NCI-H1048 (cell line): Measurements from ENCODE around the gene MC1R.
"Not testable (repeated sequence)": the region's sequence is repeated elsewhere in the genome, so short reads cannot be mapped to it uniquely, and the experiment has no call there.

Experiments
- DNase-seq: peaks from one replicate; lab custom pipeline; 2025; lab: John Stamatoyannopoulos, UW

The MC1R gene

GRCh38 chr16:89914642-89915285 is 3.9 kb upstream of the MC1R start:
- DNase-seq, result not testable (repeated sequence)

DNA sequence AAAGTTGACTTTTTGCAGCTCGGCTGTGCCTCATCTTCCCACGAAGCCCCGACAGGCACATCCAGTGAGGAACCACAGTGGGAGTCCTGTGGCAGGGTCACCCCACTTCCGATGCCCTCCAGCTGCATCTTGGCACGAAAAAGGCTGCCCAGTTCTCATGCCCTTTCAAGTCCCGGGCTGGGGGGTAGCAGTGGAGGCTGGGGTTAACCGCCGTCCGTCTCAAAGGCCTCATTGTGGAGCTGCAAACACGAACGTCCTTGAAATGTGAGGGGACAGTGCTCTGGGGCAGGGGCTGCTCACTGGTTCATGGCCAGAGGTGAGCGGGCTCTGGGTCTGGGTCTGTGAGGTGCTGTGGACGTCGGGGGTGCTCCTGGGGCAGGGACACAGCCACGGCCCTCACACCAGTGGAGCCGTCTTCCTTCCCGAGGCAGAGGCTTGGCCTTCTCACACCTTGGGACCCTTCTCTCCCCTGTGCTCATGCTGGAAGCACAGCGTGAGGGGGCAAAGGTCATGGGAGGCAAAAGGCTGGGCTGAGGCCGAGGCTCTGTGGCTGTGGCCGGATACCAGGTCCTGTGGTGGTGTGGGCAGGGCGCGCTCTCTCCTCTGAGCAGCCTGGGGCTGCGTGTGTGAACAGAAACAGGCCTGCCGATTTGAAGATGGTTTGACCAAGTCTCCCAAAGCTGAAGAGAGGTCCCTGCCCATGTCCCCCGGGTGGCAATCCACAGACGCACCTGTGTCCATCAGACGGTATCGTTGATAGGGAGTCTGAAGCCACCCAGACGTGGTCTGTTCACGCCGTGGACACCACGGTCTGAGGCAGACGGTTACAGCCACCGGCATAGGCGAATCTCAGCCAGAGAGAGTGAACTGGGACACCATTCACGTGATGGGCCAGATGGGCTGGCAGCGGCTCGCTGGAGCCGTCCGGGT is 3.1 kb upstream of the MC1R start:
- DNase-seq, result no peak

DNA sequence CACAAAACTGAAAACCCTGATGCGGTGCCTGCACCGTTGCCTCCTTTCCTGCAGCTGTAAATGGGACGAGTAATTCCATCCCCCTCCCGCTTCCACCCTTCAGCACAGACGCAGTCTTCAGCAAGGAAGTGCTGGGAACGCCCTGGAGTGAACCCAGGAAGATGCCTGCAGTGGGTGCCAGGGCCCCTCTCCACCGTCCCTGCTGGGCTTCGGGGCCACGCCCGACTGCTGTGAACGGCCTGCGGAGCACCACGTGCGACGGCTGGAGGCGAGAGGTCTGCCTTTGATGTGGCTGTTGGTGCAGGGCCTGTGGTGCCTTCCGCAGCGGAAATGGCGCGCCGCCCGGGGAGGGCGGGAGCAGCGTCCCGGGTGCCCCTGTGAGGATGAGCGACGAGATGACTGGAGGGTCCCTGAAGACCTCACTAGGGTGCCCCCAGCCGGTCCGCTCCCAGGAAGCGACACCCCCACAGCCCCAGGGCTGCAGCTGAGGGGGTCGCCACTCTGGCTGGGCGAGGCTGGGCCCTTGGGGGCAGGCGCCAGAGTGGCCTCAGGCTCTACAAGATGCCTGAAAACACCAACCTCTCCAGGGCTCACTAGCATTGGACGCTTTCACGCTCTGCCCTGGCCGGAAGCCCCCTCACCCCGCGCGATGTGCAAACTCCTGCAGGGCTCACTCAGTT is 749 bp upstream of the MC1R start:
- DNase-seq, result no peak

DNA sequence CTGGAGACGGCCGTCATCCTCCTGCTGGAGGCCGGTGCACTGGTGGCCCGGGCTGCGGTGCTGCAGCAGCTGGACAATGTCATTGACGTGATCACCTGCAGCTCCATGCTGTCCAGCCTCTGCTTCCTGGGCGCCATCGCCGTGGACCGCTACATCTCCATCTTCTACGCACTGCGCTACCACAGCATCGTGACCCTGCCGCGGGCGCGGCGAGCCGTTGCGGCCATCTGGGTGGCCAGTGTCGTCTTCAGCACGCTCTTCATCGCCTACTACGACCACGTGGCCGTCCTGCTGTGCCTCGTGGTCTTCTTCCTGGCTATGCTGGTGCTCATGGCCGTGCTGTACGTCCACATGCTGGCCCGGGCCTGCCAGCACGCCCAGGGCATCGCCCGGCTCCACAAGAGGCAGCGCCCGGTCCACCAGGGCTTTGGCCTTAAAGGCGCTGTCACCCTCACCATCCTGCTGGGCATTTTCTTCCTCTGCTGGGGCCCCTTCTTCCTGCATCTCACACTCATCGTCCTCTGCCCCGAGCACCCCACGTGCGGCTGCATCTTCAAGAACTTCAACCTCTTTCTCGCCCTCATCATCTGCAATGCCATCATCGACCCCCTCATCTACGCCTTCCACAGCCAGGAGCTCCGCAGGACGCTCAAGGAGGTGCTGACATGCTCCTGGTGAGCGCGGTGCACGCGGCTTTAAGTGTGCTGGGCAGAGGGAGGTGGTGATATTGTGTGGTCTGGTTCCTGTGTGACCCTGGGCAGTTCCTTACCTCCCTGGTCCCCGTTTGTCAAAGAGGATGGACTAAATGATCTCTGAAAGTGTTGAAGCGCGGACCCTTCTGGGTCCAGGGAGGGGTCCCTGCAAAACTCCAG is 1.1 kb downstream of the MC1R start:
- no peak for DNase-seq

- DNase-seq, result no peak
Observed at GRCh38 chr16:89920723-89921122, 2.1 kb downstream of the MC1R start.

- no peak for DNase-seq
Observed at GRCh38 chr16:89921131-89921701, 2.6 kb downstream of the MC1R start.

GRCh38 chr16:89921702-89922476 is 3.2 kb downstream of the MC1R start:
- DNase-seq, result no peak

DNA sequence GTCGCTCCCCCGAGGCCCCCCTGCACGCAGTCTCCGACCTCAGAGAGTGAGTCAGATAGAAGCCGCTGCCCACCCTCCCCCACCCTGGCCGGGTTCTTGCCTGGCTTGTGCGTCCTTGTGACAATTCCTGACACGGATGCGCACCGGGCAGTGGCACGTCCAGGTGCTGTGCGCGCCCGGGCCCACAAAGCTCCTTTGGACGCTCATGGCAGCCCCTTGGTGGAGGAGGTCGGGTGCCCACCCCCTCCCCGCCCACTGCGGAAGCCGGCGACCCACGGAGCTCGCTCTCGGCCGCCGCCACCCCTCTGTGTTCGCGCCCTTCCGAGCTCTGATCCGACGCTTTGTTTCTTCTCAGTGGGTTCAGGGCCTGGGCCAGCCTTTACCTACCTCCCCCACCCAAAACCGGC is 3.8 kb downstream of the MC1R start:
- DNase-seq, result no peak

GRCh38 chr16:89922884-89923639 is 4.4 kb downstream of the MC1R start, which contains the start of gene TUBB3:
TUBB3 (plus strand) TSS chr16:89923342; CDS start chr16:89923402, 60 bp downstream.
- DNase-seq, result peak; percentile 9

DNA sequence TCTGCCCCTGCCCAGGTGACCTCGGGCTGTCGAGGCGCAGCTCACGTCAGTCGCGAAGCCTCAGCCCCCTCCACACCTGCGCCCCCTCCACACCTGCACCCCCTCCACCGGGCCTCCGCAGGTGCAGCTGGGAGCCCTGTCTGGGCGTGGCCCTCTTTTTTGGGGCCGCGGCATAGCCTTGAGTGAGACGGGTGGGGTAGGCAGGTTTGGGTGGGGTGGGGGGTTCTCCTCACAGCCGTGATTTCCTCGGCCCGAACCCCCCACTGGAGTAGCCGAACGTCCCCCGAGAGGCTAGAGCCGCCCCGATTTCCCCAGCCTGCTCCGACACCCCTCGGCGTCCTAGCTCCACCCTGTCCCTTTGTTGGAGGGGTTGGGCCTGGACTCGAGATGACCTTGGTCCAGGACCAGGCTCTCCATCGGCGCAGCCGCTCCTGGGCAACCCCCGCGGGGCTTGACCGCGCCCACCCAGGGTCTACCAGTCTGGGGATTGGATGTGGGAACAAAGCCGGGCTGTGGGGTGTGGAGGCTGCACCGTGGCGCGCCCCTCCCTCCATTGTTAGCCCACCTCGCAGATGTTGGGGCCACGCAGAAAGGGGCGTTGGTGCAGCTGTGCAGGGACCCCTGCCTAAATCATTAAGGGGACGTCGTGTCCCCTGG is 5.1 kb downstream of the MC1R start:
- no peak for DNase-seq

DNA sequence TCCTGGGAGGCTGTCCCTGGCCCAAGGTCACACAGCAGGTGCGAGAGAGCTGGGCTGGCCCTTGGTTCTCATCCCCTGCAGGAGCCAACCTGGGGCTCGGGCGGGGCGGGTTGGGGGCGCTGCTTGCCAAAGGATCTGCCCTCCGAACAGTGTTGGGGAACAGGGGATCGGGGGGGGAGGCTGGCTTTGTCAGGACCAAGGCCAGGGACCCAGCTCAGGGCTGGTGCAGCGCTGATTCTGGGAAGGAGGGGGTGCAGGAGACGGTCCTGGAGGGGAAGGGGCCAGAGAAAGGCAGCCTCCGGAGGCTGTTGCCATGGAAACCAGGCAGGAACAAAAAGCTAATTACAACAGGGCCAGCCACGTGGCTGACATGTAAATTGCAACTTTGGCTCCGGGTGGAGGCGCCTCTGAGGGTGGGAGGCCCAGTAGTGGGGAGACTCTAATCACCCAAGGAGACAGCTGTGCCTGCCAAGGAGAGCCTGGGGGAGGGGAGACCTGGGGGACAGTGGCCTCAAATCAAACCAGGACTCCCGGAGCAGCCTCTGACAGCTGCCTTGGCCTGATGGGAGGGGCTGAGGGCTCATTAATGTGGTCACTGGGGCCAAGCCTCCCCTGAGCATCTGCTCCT is 5.7 kb downstream of the MC1R start:
- DNase-seq, result no peak

- no peak for DNase-seq
Observed at GRCh38 chr16:89924925-89925307, 6.3 kb downstream of the MC1R start.

DNA sequence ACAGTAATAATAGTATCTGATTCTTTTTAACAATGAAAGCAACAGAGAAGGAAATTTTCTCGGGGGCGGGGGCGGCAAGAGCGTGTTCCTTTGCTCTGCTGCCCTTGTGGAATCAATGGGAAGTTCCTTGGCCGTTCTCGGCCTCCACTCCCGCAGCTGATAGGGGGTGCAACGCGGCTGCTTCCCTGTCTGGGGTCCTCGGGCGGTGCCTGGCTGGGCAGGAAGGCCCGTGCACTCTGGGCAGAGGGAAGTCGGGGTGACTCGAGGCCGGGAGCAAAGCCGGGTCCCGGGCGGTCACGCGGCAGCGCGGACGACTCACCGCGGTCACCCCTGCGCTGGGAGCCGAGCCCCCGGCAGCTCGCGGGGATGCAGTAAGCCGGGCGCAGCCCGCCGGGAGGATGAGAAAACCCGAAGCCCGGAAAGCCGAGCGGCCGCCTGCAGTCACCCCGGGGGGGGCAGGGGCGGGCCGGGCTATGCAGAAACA is 7.0 kb downstream of the MC1R start:
- DNase-seq, result no peak

DNA sequence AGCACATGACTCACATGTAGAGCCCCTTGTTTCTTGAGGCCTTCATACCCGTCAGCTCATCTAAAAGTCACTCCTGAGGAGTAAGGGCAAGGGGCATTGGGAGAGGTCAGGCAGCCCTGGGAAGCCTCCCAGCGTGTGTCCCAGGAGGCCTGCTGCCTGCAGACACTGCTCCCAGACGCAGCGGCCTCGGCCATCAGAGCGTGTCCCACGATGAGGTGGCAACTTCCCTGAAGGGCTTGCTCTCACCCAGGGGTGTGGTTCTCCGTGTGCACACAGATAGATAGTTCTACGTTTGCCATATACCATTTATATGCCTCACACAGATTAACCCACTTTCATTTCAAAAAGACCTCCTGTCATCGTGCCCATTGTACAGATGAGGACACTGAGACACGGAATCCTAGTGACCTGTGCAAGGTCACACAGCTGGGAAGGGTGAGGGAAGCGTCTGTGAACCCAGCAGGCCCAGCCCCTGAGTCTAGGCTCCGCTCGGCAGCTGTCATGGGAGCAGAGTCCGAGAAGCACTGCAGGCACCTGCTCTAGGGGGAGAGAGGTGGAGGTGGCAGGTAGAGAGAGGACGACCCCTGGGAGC is 12.7 kb downstream of the MC1R start:
- no peak for DNase-seq

DNA sequence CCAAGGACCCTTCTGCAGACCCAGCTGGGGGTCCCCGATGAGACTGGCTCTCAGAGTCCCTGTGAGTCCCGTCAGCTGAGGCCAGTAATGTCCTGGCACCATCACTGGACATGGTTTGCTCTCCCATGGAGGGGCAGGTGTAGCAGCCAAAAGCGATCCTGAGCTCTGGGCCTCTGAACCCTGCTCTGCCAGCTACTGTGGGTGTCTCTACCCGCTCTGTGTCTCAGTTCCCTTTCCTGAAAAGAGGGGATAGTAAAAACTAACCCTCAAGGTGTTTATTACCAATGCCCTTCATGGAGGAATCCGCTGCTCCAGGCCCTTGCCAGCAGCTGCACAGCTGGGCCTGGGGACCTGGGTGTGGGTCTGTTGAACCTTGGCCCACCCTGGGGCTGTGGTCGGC is 13.3 kb downstream of the MC1R start:
- DNase-seq, result no peak

- not testable (repeated sequence) for DNase-seq
Observed at GRCh38 chr16:89934019-89934418, 15.4 kb downstream of the MC1R start.

- DNase-seq, result no peak
Observed at GRCh38 chr16:89934611-89935553, 16.2 kb downstream of the MC1R start.
